ENCODE data around the gene PLCG2.

DNA sequence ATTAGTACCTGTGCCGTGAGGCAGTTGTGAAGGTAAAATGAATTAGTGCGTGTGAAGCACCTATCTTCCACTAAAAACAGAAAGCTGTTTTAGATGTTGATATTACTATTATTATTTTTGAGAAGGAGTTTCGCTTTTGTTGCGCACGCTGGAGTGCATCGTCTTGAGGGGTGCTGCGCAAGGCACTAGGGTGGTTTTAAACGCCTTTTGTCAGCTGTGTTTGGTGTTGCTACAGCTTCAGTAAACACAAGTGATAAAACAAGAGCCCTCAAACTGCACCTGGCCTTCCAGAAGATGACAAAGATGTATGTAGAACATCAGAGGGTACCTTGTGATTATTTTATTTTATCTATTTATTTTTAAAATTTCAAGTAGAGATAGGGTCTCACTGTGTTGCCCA is 38.2 kb downstream of the PLCG2 start:
- TF ChIP-seq, protein P1, sequence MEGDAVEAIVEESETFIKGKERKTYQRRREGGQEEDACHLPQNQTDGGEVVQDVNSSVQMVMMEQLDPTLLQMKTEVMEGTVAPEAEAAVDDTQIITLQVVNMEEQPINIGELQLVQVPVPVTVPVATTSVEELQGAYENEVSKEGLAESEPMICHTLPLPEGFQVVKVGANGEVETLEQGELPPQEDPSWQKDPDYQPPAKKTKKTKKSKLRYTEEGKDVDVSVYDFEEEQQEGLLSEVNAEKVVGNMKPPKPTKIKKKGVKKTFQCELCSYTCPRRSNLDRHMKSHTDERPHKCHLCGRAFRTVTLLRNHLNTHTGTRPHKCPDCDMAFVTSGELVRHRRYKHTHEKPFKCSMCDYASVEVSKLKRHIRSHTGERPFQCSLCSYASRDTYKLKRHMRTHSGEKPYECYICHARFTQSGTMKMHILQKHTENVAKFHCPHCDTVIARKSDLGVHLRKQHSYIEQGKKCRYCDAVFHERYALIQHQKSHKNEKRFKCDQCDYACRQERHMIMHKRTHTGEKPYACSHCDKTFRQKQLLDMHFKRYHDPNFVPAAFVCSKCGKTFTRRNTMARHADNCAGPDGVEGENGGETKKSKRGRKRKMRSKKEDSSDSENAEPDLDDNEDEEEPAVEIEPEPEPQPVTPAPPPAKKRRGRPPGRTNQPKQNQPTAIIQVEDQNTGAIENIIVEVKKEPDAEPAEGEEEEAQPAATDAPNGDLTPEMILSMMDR (IDR thresholded peaks at IDR 0.05): no peak
- TF ChIP-seq ZFX (IDR thresholded peaks at IDR 0.05; ENCODE audit: borderline replicate concordance): no peak
